ENCODE results near the gene USP20. TPM values are rescaled to one million over a fixed set of nuclear protein-coding genes. Genes with fewer than 3 reads are reported as not detected.

Gene USP20
- total RNA-seq, 1 donor from 2014 or later: 19.9 TPM

GRCh38 chr9:129822898-129823541 is 12.2 kb upstream of the USP20 start:
- DNase-seq (ENCODE audit: extremely low read depth, low read depth, low spot score): no peak

GRCh38 chr9:129823542-129823934 is 11.7 kb upstream of the USP20 start:
- DNase-seq (ENCODE audit: extremely low read depth, low read depth, low spot score): no peak

GRCh38 chr9:129823935-129824601 is 11.2 kb upstream of the USP20 start, which contains the start of gene TOR1A:
Gene TOR1A (minus strand): TSS chr9:129824136. CDS start chr9:129824085, 51 bp downstream.
- DNase-seq (ENCODE audit: extremely low read depth, low read depth, low spot score): no peak

- no peak for DNase-seq (ENCODE audit: extremely low read depth, low read depth, low spot score)
These were observed 8.9 kb upstream of the USP20 start for GRCh38 chr9:129826344-129826743.

GRCh38 chr9:129826759-129827158 is 8.5 kb upstream of the USP20 start:
- DNase-seq (ENCODE audit: extremely low read depth, low read depth, low spot score): no peak

- no peak for DNase-seq (ENCODE audit: extremely low read depth, low read depth, low spot score)
These were observed 7.2 kb upstream of the USP20 start for GRCh38 chr9:129828051-129828450.

- no peak for DNase-seq (ENCODE audit: extremely low read depth, low read depth, low spot score)
These were observed 6.3 kb upstream of the USP20 start for GRCh38 chr9:129828969-129829368.

- DNase-seq (ENCODE audit: extremely low read depth, low read depth, low spot score): no peak
These were observed 2.3 kb upstream of the USP20 start for GRCh38 chr9:129832982-129833381.

GRCh38 chr9:129834489-129835127 is 650 bp upstream of the USP20 start:
- DNase-seq (ENCODE audit: extremely low read depth, low read depth, low spot score): no peak

GRCh38 chr9:129835860-129836223 is 584 bp downstream of the USP20 start:
- no peak for DNase-seq (ENCODE audit: extremely low read depth, low read depth, low spot score)

- DNase-seq (ENCODE audit: extremely low read depth, low read depth, low spot score): no peak
These were observed 1.2 kb downstream of the USP20 start for GRCh38 chr9:129836311-129837007.

GRCh38 chr9:129838707-129839259 is 3.5 kb downstream of the USP20 start:
- DNase-seq (ENCODE audit: extremely low read depth, low read depth, low spot score): no peak

GRCh38 chr9:129839324-129840023 is 4.2 kb downstream of the USP20 start:
- DNase-seq (ENCODE audit: extremely low read depth, low read depth, low spot score): no peak

- no peak for DNase-seq (ENCODE audit: extremely low read depth, low read depth, low spot score)
These were observed 4.8 kb downstream of the USP20 start for GRCh38 chr9:129840034-129840433.

GRCh38 chr9:129841071-129841470 is 5.8 kb downstream of the USP20 start:
- DNase-seq (ENCODE audit: extremely low read depth, low read depth, low spot score): no peak

GRCh38 chr9:129845373-129845772 is 10.1 kb downstream of the USP20 start:
- DNase-seq (ENCODE audit: extremely low read depth, low read depth, low spot score): no peak

GRCh38 chr9:129848712-129849441 is 13.6 kb downstream of the USP20 start:
- no peak for DNase-seq (ENCODE audit: extremely low read depth, low read depth, low spot score)

GRCh38 chr9:129849901-129850300 is 14.6 kb downstream of the USP20 start:
- DNase-seq (ENCODE audit: extremely low read depth, low read depth, low spot score): no peak

GRCh38 chr9:129850821-129851550 is 15.7 kb downstream of the USP20 start:
- DNase-seq (ENCODE audit: extremely low read depth, low read depth, low spot score): no peak

Data from glomerular endothelial cell (primary cell).